Dedifferentiated amniotic fluid mesenchymal stem cell (primary cell): ENCODE measurements around the gene IFT27.
A peak's percentile ranks its signal among the peaks of the same experiment; 100 is the strongest.

Experiments
- DNase-seq: peaks from one replicate; pipeline ENCODE4 v3.0.0-alpha.2; 2016; ENCODE audit errors: extremely low spot score

The IFT27 gene

GRCh38 chr22:36797374-36797773 lies 21.5 kb upstream of the IFT27 start:
- no peak for DNase-seq

- DNase-seq = no peak
Measured at GRCh38 chr22:36796552-36797175, 20.7 kb upstream of the IFT27 start.

DNA sequence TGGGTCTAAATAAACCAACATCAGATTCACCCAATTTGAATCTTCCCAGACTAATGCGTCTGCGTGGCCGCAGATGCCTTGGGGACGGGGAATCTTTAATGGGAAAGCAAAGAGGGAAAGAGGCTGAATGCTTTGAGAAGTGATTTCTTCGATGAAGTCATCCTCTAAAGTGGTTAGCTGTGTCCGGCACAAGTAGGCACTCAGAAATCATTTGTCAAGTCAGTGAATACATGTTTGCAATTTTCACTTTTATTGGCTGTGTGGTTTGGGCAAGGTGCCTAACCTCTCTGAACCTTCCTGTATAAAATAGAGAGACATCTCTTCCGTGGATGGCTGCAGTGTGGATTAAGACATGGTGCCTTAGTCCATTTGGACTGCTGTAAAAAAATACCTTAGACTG lies 19.7 kb upstream of the IFT27 start:
- DNase-seq = no peak

DNA sequence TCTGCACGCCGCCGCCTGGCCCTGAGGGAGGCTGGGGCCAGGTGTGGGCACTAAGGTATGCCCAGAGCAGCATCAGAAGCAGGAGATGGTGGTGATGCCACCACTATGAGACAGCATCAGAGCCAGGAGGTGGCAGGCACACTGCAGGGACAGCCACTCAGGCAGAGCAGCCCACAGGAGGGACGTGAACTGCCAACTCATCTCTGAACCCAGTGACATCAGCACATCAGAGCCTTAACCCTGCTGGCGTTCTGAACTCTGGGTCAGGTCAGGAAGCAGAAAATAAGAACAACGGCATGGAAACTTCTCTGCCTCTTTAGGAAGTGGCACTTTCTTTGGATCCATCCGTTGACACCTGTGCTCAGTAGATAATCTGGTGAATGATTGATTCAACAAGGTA lies 14.7 kb upstream of the IFT27 start:
- DNase-seq = no peak

DNA sequence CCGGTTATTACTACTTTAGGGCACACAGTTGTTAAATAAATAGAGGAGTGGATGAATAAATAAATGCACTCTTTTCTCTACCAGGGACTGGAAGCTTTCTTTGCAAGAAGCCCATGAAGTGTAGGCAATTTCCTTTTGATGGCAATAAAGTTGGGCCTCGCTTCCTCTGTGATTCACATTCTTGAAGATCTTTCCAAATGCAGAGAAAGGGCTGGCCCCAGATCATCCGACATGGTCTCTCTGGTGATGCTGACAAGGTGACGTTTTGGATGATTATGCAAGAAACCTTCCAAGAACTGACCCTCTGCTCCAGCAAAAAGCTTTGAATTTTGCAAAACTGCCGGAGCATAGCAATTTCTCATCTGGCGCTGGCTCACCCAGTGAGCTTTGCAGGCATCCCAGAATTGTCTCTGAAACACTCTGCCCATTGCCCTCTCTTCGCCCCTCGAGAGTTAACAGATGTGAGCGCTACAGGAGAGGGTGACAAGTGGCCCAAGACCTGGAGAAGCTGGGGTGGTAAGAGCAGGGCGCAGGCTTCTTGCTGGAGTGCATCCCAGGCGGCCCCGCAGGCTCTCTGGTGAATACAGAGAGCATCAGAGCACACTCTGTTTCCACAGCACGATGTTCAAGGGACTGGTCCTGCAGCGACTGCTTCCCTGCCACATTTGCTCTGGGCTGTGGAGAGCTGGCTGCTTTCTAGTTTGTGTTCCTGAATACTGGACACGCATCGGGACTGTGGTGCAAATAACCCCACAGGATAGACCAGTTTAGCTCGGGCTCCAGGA lies 11.5 kb upstream of the IFT27 start:
- DNase-seq = no peak

GRCh38 chr22:36783743-36784142 lies 7.8 kb upstream of the IFT27 start:
- DNase-seq = no peak

DNA sequence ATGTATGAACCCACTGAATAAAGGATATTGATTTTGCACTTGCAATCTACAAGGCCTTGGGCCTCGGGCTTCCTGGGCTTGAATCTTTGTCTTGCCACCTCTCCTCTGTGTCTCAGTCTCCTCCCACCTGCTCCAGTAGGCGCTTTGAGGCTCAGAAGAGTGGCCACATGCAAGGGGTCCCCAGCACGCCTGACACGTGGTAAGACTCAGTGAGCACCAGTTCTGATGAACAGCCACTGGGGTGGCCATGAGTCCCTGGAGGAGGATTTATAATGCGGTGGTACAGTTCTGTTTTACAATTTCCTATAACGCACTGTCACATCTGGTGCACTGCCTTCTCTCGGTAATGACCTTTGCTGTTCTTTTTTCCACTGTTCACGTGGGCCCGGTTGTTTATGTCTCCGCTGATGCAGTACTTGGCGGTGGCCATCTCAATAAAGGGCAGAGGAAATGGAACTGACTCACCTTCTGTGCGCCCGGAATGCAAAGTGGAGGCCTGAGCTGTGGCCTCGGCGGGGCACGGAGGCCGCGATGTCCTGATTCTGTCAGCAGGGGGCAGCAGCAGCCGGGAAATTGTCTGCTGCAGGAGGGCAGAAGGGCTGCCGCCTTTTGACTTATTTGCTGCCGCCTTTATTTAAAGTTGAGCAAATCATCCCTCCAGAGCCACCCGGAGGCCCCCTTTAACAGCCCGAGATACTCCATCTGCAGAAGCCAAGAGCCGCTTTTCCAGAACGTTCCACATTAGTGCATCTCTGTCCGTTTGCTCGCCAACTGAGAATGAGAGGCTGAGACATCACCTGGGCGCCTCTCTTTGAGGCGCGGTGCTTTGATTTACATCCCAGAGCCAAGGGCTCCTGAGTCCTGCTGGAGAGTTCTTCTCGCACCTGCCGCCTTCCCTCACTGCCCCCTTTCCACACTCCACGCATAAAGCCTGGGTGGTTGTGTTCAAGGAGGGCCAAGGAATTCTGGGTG lies 6.0 kb upstream of the IFT27 start:
- peak; percentile 57 for DNase-seq

GRCh38 chr22:36778020-36778419 lies 2.1 kb upstream of the IFT27 start:
- no peak for DNase-seq

DNA sequence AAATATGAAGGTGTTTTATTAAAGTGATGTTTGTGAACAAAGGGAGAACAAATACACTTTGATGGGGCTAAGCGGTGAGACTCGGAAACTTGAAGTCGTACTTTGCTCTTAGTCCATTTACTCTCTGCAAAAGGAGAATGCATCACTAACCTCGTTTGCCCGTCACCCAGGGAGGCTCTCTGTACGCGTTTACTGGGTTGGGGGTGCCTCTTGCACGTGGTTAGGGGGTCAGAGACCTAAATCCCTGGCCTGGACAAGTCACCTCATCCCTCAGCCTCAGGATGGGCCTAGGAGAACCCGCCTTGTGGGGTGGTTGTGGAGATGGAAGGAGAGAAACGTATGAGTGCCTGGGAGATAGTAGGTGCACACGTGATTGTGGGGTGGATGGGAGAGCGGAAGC lies 803 bp upstream of the IFT27 start:
- DNase-seq = no peak

DNA sequence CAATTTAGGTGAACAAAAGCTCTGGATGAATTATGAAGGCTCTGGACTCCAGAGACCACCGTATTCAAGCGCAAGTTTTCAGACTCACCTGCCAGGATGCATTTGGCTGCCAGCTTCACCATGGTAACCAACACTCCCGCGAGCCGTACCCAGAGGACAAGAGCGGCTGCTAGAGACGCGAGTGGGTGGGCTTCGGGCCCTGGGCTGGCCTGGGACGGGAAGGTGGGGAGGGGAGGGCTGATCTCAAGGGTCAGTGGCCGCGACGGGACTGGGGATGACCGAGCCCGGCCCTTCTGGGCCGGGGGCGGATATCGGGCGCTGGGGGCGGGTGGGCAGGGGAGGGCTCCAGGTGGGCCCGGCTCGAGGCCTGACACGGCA lies 344 bp downstream of the IFT27 start:
- DNase-seq = no peak

DNA sequence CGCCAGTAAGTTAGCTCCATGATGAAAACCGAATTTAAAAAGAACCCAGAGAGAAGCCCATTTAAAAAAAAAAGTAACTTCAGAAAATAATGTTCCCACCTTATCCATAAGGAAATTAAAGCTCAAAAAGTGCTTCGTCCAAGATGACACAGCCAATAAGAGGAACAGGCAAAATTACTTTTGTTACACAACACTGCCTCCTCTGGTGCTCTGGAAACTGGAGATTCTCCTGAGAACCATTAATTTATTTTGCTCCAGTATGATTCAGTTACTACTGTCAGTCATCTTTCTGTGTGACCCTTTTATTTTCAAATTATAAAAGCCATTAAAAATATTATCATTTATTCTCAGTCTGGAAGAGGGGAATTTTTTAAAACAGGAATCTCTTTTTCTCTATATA lies 2.0 kb downstream of the IFT27 start:
- peak; percentile 36 for DNase-seq

DNA sequence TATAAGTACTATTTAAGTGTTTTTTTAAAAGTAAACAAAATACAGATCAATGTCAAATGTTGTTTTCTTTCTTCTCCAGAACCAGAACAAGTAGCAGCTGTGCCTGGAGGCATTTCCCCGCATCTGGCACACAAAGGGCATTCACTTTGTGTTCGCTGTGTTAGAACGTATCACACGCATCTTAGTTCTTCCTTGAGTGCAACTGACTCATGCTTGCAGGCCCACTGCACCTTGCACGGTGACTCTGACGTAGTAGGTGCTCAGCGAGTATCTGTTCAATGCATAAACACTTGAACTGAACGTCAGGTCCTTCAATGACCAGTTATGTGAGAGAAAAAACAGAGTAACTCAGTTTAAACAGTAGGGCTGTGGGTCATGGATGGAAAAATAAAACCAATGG lies 3.5 kb downstream of the IFT27 start:
- DNase-seq = peak; percentile 9

DNA sequence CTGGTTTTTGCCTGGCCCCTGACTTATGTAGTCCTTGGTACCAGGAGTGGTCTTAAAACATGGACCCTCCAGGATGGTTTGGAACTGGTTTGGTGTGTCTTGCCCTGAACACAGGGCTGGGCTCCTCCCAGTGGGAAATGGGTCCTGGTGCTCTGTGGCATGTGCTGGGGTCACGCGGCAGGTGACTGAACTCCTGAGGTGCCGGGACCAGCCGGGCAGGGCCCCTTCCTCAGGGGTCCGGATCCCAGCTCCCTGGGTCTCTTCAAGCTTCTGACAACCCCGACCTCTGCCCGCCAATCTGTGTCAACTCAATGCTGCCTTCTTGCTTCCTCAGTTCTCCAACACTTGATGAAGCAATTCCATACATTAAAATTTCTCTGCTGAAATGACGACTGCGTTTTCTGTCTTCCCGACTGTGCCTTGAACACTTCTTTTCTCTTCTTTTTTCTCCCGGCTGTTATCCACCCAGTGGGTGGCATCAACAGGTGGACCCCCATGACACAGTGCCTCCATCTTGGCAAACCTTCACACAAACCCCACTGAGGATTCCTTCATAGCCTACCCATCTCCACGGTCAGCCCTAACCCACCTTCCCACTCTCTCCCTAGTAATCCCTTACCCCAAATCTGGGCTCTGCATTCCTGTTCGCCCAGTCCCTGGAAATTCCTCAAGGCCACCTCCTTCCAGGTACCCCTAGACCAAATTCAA lies 4.4 kb downstream of the IFT27 start:
- DNase-seq = peak; percentile 10

DNA sequence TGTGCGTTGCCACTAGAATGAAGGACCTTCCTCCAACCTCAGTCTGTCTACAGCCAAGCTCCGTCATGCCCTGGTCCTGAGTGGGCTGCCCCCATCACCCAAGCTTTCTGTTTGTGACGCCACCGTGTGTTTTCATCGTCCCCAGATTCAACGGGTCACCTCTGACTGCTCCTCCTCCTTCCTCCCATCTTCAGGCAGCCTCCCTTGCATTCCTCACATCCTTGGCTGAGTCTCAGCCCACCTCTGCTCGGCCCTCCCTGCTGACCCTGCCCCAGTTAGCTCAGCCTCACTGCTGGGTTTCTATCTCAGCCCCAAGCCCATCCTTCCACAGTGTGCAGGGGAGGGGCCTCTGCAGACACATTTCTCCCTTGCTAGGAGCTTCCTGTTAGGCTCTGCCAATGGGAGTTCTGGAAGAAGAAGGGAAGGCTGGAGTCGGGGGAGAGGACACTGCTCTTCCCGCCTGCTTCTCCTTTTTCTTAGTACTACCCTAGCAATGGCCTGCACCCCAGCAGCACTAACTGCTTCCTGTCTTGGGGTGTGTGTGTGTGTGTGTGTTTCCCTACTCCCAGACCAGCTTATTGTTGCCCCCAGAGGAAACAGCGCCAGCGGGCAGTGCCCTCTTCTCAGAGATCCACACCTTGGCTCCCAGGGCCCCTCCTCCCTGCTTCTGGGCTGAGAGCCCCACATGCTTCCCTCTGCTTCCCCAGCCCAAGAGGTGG lies 5.2 kb downstream of the IFT27 start:
- DNase-seq = peak; percentile 3

- peak; percentile 3 for DNase-seq
Measured at GRCh38 chr22:36769541-36770512, 6.1 kb downstream of the IFT27 start.

DNA sequence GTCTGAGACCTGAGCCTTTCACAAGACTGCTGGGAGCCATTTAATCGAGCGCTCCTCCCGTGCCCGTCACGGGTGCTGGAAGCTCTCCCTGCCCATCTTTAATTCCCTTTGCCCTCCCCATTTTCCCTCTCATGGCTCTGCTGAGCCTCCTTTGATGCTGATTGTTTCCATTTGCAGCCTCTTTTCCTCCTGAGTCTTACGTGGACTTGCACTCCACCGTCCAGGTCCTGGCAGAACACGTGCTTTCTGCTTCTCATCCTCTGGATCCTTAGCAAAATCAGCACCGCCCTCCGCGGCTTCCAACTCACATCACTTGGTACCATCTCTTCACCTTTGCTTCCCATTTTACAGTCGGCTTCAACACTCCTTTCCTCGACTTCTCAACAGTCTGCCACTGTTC lies 7.3 kb downstream of the IFT27 start:
- DNase-seq = peak; percentile 3

DNA sequence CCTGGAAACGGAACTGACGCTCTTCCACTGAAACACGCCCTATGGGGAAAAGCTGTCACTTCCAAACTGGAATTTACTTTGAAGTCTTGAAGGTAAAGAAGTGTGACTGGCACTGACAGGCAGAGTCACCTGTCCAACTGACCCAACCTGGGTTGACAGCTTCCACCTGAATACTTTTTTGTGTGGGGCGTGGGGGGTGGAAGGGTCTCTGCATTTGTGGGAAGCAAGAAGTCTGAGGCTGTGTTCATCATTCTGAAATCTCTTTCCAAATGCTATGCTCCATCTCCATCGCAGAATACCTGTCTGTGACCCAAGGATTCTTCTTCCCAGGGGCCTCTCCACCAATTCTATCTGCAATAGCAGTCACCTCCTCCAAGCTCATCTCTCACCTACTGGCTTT lies 7.8 kb downstream of the IFT27 start:
- no peak for DNase-seq

GRCh38 chr22:36767035-36767775 lies 8.7 kb downstream of the IFT27 start:
- DNase-seq = no peak

DNA sequence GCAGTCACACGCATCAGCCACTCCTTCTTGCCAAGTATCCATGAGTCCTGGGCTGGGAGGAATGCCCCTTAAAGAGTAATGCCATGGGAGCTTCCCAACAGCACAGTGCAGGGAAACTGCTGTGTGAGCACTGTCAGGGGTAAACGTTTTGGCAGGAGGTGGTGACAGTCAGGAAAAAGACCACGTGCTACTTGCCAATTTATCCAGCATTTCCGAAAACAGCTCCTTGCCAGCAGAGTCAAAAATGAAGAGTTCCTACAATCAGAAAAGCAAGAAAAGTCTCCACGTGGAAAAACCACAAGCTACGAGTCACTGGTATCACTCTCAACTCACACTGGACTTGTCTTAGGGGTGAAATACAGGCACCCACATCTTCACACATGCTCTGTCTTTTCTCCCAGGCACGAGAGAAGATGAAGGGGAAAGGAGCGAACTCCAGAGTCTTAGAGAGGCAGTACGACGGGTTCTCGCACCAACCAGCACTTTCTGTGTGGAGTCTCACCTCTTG lies 9.9 kb downstream of the IFT27 start:
- no peak for DNase-seq
